Progenitor cell of endocrine pancreas (in vitro differentiated cells): Measurements from ENCODE around the gene KCNH4. TPM values are rescaled to one million over a fixed set of nuclear protein-coding genes. Genes with fewer than 3 reads are reported as not detected.

ENCODE experiments used
- DNase-seq: peaks from one replicate; pipeline ENCODE4 v3.0.0; 2021; ENCODE audit warnings: low spot score; ENCODE audit not compliant: unreplicated experiment
- H3K27ac Mint-ChIP-seq: 2 replicates; pipeline ENCODE4 v1.8.0; 2021; ENCODE audit warnings: mild to moderate bottlenecking, moderate library complexity, mixed read lengths
- H3K27me3 Mint-ChIP-seq: 2 replicates; pipeline ENCODE4 v1.8.0; 2021; ENCODE audit warnings: mixed read lengths
- H3K36me3 Mint-ChIP-seq: 2 replicates; pipeline ENCODE4 v1.8.0; 2022; ENCODE audit warnings: mixed read lengths; ENCODE audit not compliant: insufficient read depth
- H3K4me1 Mint-ChIP-seq: 2 replicates; pipeline ENCODE4 v1.8.0; 2021; ENCODE audit warnings: low read depth, mixed read lengths
- H3K4me3 Mint-ChIP-seq: 2 replicates; pipeline ENCODE4 v1.8.0; 2021; ENCODE audit warnings: low read depth, mild to moderate bottlenecking, moderate library complexity, mixed read lengths
- H3K9me3 Mint-ChIP-seq: 2 replicates; pipeline ENCODE4 v1.8.0; 2021; ENCODE audit warnings: low read depth, mixed read lengths
- total RNA-seq: library from RNA; stranded (reverse); gene quantifications from 2 replicates; pipeline ENCODE4 v1.2.1, GENCODE V29; 2021
- TF ChIP-seq, protein P1 (sequence below): fragments of 200-600 bp; sonication (generic); IDR thresholded peaks from one replicate; pipeline ENCODE4 v1.5.0; 2021; ENCODE audit warnings: antibody characterized with exemption, mild to moderate bottlenecking; ENCODE audit not compliant: unreplicated experiment

The KCNH4 gene
- total RNA-seq, 1 donor from 2014 or later = not detected

- Mint-ChIP-seq H3K27ac (no peak overlapping the region), H3K27me3 (no peaks in the 10 kb centered on the region), H3K9me3 (no peaks in the 10 kb centered on the region), H3K36me3 (peaks cover 8% of the 10 kb centered on the region), H3K4me1 (peaks cover 33% of the 10 kb centered on the region), H3K4me3 (no peak overlapping the region)
- TF ChIP-seq, protein P1, sequence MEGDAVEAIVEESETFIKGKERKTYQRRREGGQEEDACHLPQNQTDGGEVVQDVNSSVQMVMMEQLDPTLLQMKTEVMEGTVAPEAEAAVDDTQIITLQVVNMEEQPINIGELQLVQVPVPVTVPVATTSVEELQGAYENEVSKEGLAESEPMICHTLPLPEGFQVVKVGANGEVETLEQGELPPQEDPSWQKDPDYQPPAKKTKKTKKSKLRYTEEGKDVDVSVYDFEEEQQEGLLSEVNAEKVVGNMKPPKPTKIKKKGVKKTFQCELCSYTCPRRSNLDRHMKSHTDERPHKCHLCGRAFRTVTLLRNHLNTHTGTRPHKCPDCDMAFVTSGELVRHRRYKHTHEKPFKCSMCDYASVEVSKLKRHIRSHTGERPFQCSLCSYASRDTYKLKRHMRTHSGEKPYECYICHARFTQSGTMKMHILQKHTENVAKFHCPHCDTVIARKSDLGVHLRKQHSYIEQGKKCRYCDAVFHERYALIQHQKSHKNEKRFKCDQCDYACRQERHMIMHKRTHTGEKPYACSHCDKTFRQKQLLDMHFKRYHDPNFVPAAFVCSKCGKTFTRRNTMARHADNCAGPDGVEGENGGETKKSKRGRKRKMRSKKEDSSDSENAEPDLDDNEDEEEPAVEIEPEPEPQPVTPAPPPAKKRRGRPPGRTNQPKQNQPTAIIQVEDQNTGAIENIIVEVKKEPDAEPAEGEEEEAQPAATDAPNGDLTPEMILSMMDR = no peak
- no peak for DNase-seq
Observed at GRCh38 chr17:42131981-42132432, 48.9 kb downstream of the KCNH4 start.

DNA sequence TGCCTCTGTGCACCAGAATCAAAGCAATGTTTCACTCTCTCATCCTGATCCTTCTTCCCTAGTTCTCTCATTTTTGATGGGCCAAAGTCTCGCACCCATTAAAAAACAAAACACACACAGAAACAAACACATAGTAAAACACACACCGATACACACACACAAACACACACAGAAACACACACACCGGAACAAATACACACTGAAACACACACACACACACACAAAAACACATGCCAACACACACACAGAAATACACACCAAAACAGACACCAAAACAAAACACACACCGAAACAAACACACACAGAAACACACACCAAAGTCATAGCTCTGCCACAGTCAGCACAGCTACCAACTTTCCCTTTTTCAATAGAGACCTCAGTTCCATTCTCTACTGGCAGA is 49.7 kb downstream of the KCNH4 start:
- Mint-ChIP-seq H3K4me1 (peaks cover 31% of the 10 kb centered on the region), H3K36me3 (peaks cover 8% of the 10 kb centered on the region), H3K27ac (no peak overlapping the region), H3K9me3 (no peaks in the 10 kb centered on the region), H3K27me3 (no peaks in the 10 kb centered on the region), H3K4me3 (no peak overlapping the region)
- TF ChIP-seq, protein P1 = no peak
- no peak for DNase-seq

GRCh38 chr17:42130310-42130936 is 50.5 kb downstream of the KCNH4 start:
- H3K9me3 Mint-ChIP-seq = no peaks in the 10 kb centered on the region
- peak overlapping the region; percentile 60 for H3K27ac Mint-ChIP-seq
- H3K4me1 Mint-ChIP-seq = peaks cover 24% of the 10 kb centered on the region
- no peaks in the 10 kb centered on the region for H3K27me3 Mint-ChIP-seq
- no peak for DNase-seq
- peaks cover 8% of the 10 kb centered on the region for H3K36me3 Mint-ChIP-seq
- TF ChIP-seq, protein P1 = no peak
- H3K4me3 Mint-ChIP-seq = no peak overlapping the region

GRCh38 chr17:42129109-42129837 is 51.7 kb downstream of the KCNH4 start:
- Mint-ChIP-seq H3K36me3 (peaks cover 11% of the 10 kb centered on the region), H3K9me3 (no peaks in the 10 kb centered on the region), H3K4me1 (peaks cover 21% of the 10 kb centered on the region), H3K27me3 (no peaks in the 10 kb centered on the region), H3K4me3 (no peak overlapping the region), H3K27ac (no peak overlapping the region)
- TF ChIP-seq, protein P1 = no peak
- DNase-seq = no peak

GRCh38 chr17:42127414-42127813 is 53.5 kb downstream of the KCNH4 start:
- no peaks in the 10 kb centered on the region for H3K9me3 Mint-ChIP-seq
- H3K27me3 Mint-ChIP-seq = no peaks in the 10 kb centered on the region
- TF ChIP-seq, protein P1 = no peak
- H3K4me1 Mint-ChIP-seq = peaks cover 9% of the 10 kb centered on the region
- H3K36me3 Mint-ChIP-seq = peaks cover 11% of the 10 kb centered on the region
- no peak overlapping the region for H3K4me3 Mint-ChIP-seq
- DNase-seq = no peak
- H3K27ac Mint-ChIP-seq = no peak overlapping the region
